Activated naive CD4-positive, alpha-beta T cell treated with anti-CD3 and anti-CD28 coated beads, Interleukin-2, amount 10 ng/mL, durations not matched to agents 7 days and 5 days (primary cell): ENCODE data around the gene SLAMF1.
"Not testable (repeated sequence)": the region's sequence is repeated elsewhere in the genome, so short reads cannot be mapped to it uniquely, and the experiment has no call there.

Source experiments
- CTCF ChIA-PET: fragments of 350-600 bp; sonication (Branson Sonifier 250); formaldehyde crosslinking; loops from one replicate; lab custom pipeline; 2021; ENCODE audit warnings: antibody characterized with exemption; lab: Charles Lee
- DNase-seq: peaks from one replicate; pipeline ENCODE4 v3.0.0-alpha.2; 2020
- H3K27ac Mint-ChIP-seq: one replicate; pipeline ENCODE4 v1.8.0; 2021; ENCODE audit warnings: mild to moderate bottlenecking, moderate library complexity, mixed read lengths
- H3K27me3 Mint-ChIP-seq: one replicate; pipeline ENCODE4 v1.8.0; 2021; ENCODE audit warnings: mild to moderate bottlenecking, mixed read lengths
- H3K36me3 Mint-ChIP-seq: one replicate; pipeline ENCODE4 v1.8.0; 2021; ENCODE audit warnings: mixed read lengths
- H3K4me1 Mint-ChIP-seq: one replicate; pipeline ENCODE4 v1.8.0; 2021; ENCODE audit warnings: mixed read lengths
- H3K4me3 Mint-ChIP-seq: one replicate; pipeline ENCODE4 v1.8.0; 2021; ENCODE audit warnings: mild to moderate bottlenecking, moderate library complexity, mixed read lengths
- H3K9me3 Mint-ChIP-seq: one replicate; pipeline ENCODE4 v1.8.0; 2021; ENCODE audit warnings: mixed read lengths

Gene SLAMF1

GRCh38 chr1:160607672-160608032, 39.2 kb downstream of the SLAMF1 start:
- H3K4me3 Mint-ChIP-seq = no peak overlapping the region
- no peaks in the 10 kb centered on the region for H3K27me3 Mint-ChIP-seq
- H3K36me3 Mint-ChIP-seq = peaks cover 73% of the 10 kb centered on the region
- CTCF ChIA-PET = interaction anchor here (0.9 to 12.9 kb wide), 15 partner anchors 11 to 347 kb away, joined by 3 to 308 read pairs (median 6); partner anchors contain the start of gene ITLN2
- DNase-seq = no peak
- peaks cover 45% of the 10 kb centered on the region for H3K4me1 Mint-ChIP-seq
- H3K27ac Mint-ChIP-seq = peak overlapping the region; percentile 77
- peaks cover 19% of the 10 kb centered on the region for H3K9me3 Mint-ChIP-seq

- H3K4me1 Mint-ChIP-seq = peaks cover 45% of the 10 kb centered on the region
Measured at GRCh38 chr1:160607011-160607671, 39.7 kb downstream of the SLAMF1 start.

DNA sequence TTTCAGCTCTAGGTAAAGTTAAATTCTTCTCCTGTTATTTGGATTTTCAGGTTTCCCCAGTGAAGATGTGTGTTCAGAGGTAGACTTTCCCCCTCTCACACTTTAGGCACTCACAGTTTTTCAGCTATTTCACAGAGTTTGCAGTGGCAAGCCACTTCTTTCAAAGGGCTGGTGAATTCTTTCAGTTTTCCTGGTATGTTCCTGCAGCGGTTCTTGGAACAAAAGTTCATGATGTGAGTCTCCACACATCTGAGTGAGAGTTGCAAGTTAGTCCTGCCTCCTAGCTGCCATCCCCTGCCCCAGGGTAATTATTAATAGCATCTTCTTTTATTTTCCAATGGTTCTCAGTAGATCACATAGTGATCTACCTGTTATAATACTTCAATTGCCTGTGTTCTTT, 40.2 kb downstream of the SLAMF1 start:
- peaks cover 28% of the 10 kb centered on the region for H3K9me3 Mint-ChIP-seq
- no peak overlapping the region for H3K4me3 Mint-ChIP-seq
- H3K27ac Mint-ChIP-seq = peak overlapping the region; percentile 77
- CTCF ChIA-PET = interaction anchor here (0.6 to 12.9 kb wide), 30 partner anchors 11 to 315 kb away, joined by 3 to 308 read pairs (median 5); partner anchors contain the start of genes NCSTN and SLAMF6
- H3K4me1 Mint-ChIP-seq = peaks cover 45% of the 10 kb centered on the region
- no peak for DNase-seq
- H3K27me3 Mint-ChIP-seq = no peaks in the 10 kb centered on the region
- peaks cover 71% of the 10 kb centered on the region for H3K36me3 Mint-ChIP-seq

More at GRCh38 chr1:160607011-160607671, 39.7 kb downstream of the SLAMF1 start:
- Mint-ChIP-seq H3K4me3 (no peak overlapping the region), H3K27ac (peak overlapping the region; percentile 77), H3K9me3 (peaks cover 23% of the 10 kb centered on the region), H3K36me3 (peaks cover 70% of the 10 kb centered on the region), H3K27me3 (no peaks in the 10 kb centered on the region)
- CTCF ChIA-PET = interaction anchor here (0.6 to 12.9 kb wide), 32 partner anchors 11 to 347 kb away, joined by 3 to 308 read pairs (median 4); partner anchors contain the start of genes ITLN2, NCSTN and SLAMF6
- DNase-seq = peak; percentile 76

GRCh38 chr1:160605792-160606479, 40.9 kb downstream of the SLAMF1 start:
- CTCF ChIA-PET = interaction anchor here (1.0 to 12.9 kb wide), 27 partner anchors 10 to 314 kb away, joined by 3 to 308 read pairs (median 5); partner anchors contain the start of gene SLAMF6
- peaks cover 68% of the 10 kb centered on the region for H3K36me3 Mint-ChIP-seq
- H3K4me3 Mint-ChIP-seq = no peak overlapping the region
- peak overlapping the region; percentile 58 for H3K27ac Mint-ChIP-seq
- no peaks in the 10 kb centered on the region for H3K27me3 Mint-ChIP-seq
- DNase-seq = no peak
- peaks cover 43% of the 10 kb centered on the region for H3K4me1 Mint-ChIP-seq
- H3K9me3 Mint-ChIP-seq = peaks cover 33% of the 10 kb centered on the region

DNA sequence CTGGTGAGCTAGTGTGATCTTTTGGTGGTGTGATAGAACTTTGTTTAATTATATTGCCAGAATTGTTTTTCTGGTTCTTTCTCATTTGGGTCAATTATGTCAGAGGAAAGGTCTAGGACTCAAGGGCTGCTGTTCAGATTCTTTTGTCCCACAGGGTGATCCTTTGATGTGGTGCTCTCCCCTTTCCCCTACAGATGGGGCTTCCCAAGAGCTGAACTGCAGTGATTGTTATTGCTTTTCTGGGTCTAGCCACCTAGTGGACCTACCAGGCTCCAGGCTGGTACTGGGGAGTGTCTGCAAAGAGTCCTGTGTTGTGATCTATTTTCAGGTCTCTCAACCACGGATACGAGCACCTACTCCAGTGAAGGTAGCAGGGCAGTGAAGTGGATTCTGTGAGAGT, 41.6 kb downstream of the SLAMF1 start:
- Mint-ChIP-seq H3K27ac (peak overlapping the region; percentile 58), H3K4me3 (no peak overlapping the region), H3K27me3 (no peaks in the 10 kb centered on the region), H3K4me1 (peaks cover 41% of the 10 kb centered on the region), H3K9me3 (peaks cover 38% of the 10 kb centered on the region), H3K36me3 (peaks cover 64% of the 10 kb centered on the region)
- CTCF ChIA-PET = interaction anchor here (0.9 to 12.9 kb wide), 15 partner anchors 14 to 520 kb away, joined by 3 to 308 read pairs (median 4); no protein-coding TSS in a partner anchor
- no peak for DNase-seq

GRCh38 chr1:160597705-160598104, 49.1 kb downstream of the SLAMF1 start:
- CTCF ChIA-PET = interaction anchor here (0.8 to 1.6 kb wide), 3 partner anchors 9 to 48 kb away, joined by 3 to 5 read pairs (median 3); no protein-coding TSS in a partner anchor
- no peaks in the 10 kb centered on the region for H3K27me3 Mint-ChIP-seq
- DNase-seq = no peak
- H3K4me1 Mint-ChIP-seq = no peaks in the 10 kb centered on the region
- no peak overlapping the region for H3K4me3 Mint-ChIP-seq
- H3K27ac Mint-ChIP-seq = no peak overlapping the region
- peaks cover 31% of the 10 kb centered on the region for H3K9me3 Mint-ChIP-seq
- peaks cover 24% of the 10 kb centered on the region for H3K36me3 Mint-ChIP-seq

- Mint-ChIP-seq H3K27ac (no peak overlapping the region), H3K36me3 (peaks cover 26% of the 10 kb centered on the region), H3K4me3 (no peak overlapping the region), H3K27me3 (no peaks in the 10 kb centered on the region), H3K9me3 (peaks cover 29% of the 10 kb centered on the region), H3K4me1 (no peaks in the 10 kb centered on the region)
- DNase-seq = no peak
- CTCF ChIA-PET = interaction anchor here (1.6 kb wide), 1 partner anchor 47 kb away, joined by 3 read pairs; no protein-coding TSS in a partner anchor
Measured at GRCh38 chr1:160597051-160597450, 49.8 kb downstream of the SLAMF1 start.

DNA sequence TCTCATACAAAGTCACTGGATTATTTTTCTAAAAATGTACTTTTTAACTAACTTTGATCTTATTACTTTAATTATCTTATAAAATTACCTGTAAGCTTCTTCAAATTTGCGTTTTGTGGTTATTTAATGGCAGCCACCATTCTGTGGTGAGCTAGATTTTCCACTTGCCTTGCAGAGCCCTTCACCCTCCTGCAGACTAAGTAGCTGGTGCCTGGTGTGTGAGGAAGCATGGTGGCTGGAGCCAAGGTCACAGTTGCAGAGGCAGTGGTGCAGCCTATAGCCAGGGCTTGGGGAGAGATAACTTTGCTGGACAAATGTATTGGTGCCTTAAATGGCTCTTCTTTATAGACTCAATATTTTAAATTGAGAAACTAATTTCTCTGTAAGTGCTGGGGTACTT, 56.4 kb downstream of the SLAMF1 start:
- Mint-ChIP-seq H3K27ac (no peak overlapping the region), H3K36me3 (peaks cover 17% of the 10 kb centered on the region), H3K27me3 (no peaks in the 10 kb centered on the region), H3K9me3 (peaks cover 12% of the 10 kb centered on the region), H3K4me3 (no peak overlapping the region), H3K4me1 (peaks cover 3% of the 10 kb centered on the region)
- CTCF ChIA-PET = interaction anchor here (0.6 to 1.4 kb wide), 2 partner anchors 11 to 15 kb away, joined by 3 to 4 read pairs; partner anchors contain the start of gene CD84
- no peak for DNase-seq

DNA sequence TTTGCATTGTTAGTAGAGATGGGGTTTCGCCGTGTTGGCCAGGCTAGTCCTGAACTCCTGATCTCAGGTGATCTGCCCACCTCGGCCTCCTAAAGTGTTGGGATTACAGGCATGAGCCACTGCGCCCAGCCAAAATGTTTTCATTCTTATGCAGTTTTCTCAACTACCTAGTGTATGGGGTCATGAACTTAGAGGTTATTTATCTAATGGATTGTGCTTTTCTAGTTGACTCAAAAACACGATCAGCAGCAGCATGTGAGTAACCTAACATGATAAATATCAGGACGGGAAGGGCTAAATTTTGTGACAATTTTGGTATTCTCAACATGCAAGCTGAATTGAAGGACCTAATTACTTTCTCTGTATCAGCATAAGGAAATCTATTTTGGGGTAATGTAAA, 58.4 kb downstream of the SLAMF1 start:
- peaks cover 7% of the 10 kb centered on the region for H3K4me1 Mint-ChIP-seq
- H3K4me3 Mint-ChIP-seq = no peak overlapping the region
- DNase-seq = no peak
- H3K9me3 Mint-ChIP-seq = peaks cover 9% of the 10 kb centered on the region
- H3K36me3 Mint-ChIP-seq = peaks cover 17% of the 10 kb centered on the region
- no peak overlapping the region for H3K27ac Mint-ChIP-seq
- CTCF ChIA-PET = interaction anchor here (1.0 to 1.3 kb wide), 2 partner anchors 9 to 10 kb away, joined by 3 to 4 read pairs; no protein-coding TSS in a partner anchor
- H3K27me3 Mint-ChIP-seq = no peaks in the 10 kb centered on the region

DNA sequence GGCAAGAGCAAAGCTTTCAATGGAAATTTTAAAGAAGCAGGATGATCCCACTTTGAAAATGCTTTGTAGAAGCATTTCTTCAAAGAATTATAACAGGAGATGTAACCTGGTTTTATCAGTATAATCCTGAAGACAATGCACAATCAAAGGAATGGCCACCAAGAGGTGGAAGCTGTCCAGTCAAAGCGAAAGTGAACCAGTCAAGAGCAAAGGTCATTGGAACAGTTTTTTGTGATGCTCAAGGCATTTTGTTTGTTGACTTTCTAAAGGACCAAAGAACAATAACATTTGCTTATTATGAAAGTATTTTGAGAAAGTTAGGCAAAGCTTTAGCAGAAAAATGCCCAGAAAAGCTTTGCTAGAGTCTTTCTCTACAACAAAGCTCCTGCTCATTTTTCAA, 62.1 kb downstream of the SLAMF1 start:
- Mint-ChIP-seq H3K9me3 (peaks cover 10% of the 10 kb centered on the region), H3K27ac (no peak overlapping the region), H3K4me1 (peaks cover 14% of the 10 kb centered on the region), H3K36me3 (peaks cover 13% of the 10 kb centered on the region), H3K27me3 (no peaks in the 10 kb centered on the region), H3K4me3 (no peak overlapping the region)
- DNase-seq = no peak
- CTCF ChIA-PET = interaction anchor here (1.4 to 2.2 kb wide), 2 partner anchors 20 to 22 kb away, joined by 3 to 7 read pairs; no protein-coding TSS in a partner anchor

GRCh38 chr1:160582976-160583375, 63.9 kb downstream of the SLAMF1 start:
- H3K4me3 Mint-ChIP-seq, DNase-seq: not testable (repeated sequence)

DNA sequence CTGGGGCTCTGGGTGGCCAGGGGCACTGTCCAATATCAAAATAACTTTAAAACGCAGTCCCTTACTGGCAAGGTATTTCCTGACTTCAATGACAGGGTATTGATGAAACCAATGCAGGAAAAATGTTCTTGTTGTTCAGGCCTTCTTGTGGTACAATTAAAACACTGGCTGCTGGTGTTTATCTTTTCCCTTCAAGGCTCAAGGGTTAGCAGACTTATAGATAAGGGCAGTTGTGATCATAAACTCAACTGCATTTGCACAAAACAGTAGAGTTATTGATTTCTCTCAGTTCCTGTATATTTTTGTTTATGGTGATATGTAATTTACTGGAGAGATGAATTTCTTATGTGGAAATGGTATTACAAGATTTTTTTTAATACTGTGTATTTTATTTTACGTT, 64.9 kb downstream of the SLAMF1 start:
- no peak overlapping the region for H3K4me3 Mint-ChIP-seq
- DNase-seq = no peak
- no peaks in the 10 kb centered on the region for H3K27me3 Mint-ChIP-seq
- H3K9me3 Mint-ChIP-seq = peaks cover 21% of the 10 kb centered on the region
- peaks cover 42% of the 10 kb centered on the region for H3K4me1 Mint-ChIP-seq
- H3K36me3 Mint-ChIP-seq = peaks cover 16% of the 10 kb centered on the region
- no peak overlapping the region for H3K27ac Mint-ChIP-seq
- CTCF ChIA-PET = no interaction called here

More at GRCh38 chr1:160582976-160583375, 63.9 kb downstream of the SLAMF1 start:
- H3K27me3 Mint-ChIP-seq, H3K27ac Mint-ChIP-seq, CTCF ChIA-PET: not testable (repeated sequence)
- peaks cover 32% of the 10 kb centered on the region for H3K4me1 Mint-ChIP-seq
- H3K36me3 Mint-ChIP-seq = peaks cover 13% of the 10 kb centered on the region
- H3K9me3 Mint-ChIP-seq = peaks cover 15% of the 10 kb centered on the region

- no peak overlapping the region for H3K4me3 Mint-ChIP-seq
- peaks cover 55% of the 10 kb centered on the region for H3K4me1 Mint-ChIP-seq
- CTCF ChIA-PET = interaction anchor here (0.7 to 1.3 kb wide), 2 partner anchors 24 to 37 kb away, joined by 3 read pairs; no protein-coding TSS in a partner anchor
- DNase-seq = no peak
- no peak overlapping the region for H3K27ac Mint-ChIP-seq
- H3K27me3 Mint-ChIP-seq = no peaks in the 10 kb centered on the region
- peaks cover 19% of the 10 kb centered on the region for H3K36me3 Mint-ChIP-seq
- peaks cover 21% of the 10 kb centered on the region for H3K9me3 Mint-ChIP-seq
Measured at GRCh38 chr1:160580221-160580812, 66.5 kb downstream of the SLAMF1 start.
